HG03039 (cell line): ENCODE measurements around the gene HACD2.

Experiments used
- ATAC-seq: cut with Tn5 transposase; IDR thresholded peaks from one replicate; pipeline ENCODE4 v1.9.1; 2021; ENCODE audit warnings: mild to moderate bottlenecking, moderate library complexity; ENCODE audit not compliant: unreplicated experiment

HACD2 gene

GRCh38 chr3:123486460-123486859 is 98.4 kb downstream of the HACD2 start:
- no peak for ATAC-seq

DNA sequence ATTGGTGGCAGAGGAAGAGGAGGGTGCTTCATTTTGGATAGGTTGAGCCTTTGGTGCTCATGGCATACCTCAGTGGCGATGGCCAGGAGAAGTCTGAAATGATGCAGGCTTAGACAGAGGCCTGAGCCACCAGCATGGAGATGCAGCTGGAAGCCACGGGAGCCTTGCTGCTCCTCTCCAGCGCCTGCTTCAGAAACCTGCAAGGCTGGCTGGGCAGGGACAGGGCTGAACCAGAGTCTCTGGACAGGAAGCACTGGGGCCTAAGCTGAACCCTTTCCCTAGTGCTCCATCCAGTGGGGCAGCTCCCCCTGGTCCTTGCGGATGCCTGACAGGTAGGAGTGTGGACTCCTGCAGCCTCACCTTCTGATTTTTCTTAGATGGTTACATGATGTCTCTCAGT is 99.3 kb downstream of the HACD2 start:
- no peak for ATAC-seq

DNA sequence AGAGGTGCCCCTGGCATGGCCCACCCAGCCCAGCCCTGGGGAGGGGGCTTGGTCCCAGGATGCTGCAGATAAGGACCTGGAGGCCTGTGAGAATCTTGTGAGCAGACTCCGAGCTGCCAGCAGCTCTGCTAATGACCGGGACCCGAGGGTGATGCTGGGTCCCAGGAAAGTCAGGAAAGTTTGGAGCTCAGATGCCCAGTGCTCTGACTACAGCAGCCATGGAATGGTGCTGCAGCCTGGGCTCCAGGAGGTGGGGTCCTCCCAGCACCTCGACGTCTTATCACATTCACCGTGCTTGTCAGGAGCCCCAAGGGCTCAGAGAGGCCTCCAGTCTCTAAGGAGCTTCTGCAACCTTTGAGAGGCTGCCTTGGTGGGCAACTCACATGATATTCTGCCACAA is 101.7 kb downstream of the HACD2 start:
- no peak for ATAC-seq

DNA sequence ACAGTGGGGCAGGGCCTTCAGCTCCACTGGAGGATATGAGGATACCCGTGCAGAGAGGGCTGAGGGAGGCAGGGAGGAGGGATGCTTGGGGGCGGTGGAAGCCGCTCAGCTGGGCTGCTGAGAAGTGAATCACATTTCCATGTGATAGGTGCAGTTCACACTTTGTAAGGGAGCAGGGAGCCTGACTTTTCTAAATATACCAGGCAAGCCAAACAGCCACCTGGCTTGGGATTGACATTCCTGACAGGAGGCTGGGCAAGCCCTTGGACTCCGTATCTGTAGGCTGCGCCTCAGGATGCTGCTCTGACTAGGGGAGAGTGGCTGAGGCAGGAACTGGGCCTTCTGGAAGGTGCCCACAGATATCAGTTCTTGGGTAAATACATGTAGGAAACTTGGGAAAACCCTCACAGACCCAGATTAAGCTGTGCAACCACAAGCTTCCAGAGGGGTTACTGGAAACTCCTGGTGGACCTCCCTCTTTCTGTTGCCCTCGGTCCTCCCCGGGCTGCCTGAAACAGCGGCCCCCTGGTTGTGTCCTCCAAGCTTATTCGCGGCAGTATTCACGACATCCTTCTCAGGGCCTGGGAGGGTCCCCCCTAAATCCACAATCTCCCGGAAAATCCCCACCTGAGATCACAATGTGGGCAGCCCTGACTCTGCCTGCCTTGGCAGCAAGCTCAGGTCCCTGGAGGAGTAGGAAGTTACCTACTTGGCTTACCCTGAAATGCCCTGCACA is 103.0 kb downstream of the HACD2 start:
- no peak for ATAC-seq

DNA sequence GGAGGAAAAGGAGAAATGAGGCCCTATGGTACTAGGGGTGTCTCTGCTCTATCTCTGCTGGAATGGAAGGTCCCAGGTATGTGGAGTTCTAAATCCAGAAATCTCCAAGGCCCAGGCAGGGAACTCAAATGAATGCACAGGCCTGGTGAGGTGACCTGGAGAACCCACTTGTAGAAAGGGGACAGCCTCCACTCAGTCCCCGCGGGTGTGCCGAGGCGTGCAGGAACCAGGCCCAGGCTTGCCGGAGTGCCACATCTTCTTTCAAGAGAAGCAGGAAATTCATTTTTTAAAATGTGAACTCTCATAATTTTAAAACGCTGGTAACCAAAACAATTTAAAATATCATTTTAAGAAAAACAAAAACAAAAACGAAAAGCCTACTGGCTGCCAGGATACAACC is 103.8 kb downstream of the HACD2 start:
- ATAC-seq, result no peak

- ATAC-seq, result no peak
Measured at GRCh38 chr3:123480428-123480827, 104.4 kb downstream of the HACD2 start.

DNA sequence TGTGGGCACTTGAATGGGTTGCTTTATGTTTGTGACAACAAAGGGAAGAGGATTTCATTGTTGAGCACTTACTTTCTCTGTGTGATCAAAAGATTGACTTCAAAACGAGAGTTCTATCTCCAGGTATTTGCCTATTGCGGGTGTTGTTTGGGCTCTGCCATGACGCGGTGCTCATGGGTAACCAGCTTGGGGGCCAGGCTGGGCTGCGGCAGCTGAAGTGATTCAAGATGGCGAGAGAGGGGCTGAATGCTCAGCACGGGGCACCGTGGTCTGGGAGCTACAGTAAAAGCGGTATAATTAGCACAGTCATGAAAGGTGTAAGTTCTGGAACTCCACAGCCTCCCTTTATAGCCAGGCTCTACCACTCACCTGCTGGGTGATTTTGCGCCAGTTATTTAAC is 105.0 kb downstream of the HACD2 start:
- ATAC-seq, result no peak

DNA sequence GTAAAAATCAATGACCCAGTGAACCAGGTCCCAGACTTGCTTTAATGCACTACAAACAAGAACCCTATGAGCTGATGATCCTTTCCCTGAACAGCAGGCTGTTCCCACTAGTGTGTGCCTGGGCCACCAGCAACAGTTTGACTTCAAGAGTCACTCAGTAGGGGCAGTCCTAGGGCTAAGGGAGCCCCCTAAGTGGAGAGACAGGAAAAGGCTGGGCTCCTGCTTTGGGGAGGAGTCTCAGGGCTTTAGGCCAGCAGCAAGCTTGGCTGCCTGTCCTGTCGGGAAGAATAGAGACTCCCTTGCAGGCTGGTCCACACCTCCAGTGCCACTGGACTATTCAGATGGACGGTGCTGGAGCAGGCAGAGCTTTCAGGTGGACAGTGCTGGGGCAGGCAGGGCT is 106.5 kb downstream of the HACD2 start:
- no peak for ATAC-seq

DNA sequence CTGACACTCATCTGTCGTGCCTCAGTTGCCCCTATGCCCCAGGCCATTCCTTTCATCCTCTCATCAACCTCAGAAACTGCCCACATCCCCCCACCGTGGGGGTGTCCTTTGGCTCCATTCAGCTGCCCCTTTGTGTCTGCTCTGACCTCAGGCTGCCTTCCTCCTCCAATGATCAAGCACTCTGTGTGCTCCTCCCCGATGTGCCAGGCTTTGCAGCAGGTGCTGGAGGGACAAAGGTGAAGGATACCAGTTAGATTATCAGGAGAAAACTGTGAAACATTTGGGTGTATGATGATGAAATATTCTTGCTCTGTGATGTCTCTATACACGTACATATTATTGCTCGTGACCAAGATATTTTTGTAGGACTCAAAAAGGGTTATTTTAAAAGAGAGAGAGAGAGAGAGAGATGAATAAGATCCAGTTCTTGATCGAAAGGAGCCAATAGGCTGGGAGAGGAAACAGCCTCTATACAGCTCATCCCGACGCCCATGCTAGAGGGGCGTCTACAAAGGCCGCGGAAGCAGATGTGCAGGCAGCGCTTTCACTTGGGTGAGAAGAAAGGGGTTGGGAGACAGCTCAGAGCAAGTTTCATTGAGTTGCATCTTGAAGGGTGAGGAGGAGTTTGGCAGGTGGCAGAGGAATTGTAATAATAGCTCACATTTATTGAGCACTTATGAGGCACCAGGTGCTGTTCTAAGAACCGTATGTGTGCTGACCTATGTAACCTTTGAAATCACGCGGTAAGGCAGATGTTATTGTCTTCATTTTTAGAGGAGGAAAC is 107.7 kb downstream of the HACD2 start:
- no peak for ATAC-seq

DNA sequence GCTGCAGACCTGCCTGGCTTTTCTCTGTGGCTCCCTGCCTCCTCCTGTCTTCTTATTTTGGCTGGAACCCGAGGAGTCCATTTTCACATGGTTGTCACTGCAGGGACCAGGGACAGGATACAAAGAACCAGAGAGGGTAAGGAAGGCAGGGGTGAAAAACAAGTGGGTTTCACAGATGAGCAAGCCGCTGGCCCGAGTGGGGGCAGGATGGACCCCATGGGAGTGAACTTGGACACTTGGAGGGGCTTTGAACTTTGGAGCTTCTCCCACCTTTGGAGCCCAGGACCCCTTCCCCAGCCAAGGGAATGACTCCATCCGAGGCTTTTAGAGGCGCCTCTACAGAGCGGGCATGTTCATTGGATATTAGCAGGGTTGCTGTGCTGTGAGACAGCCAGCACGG is 109.1 kb downstream of the HACD2 start:
- ATAC-seq, result no peak

DNA sequence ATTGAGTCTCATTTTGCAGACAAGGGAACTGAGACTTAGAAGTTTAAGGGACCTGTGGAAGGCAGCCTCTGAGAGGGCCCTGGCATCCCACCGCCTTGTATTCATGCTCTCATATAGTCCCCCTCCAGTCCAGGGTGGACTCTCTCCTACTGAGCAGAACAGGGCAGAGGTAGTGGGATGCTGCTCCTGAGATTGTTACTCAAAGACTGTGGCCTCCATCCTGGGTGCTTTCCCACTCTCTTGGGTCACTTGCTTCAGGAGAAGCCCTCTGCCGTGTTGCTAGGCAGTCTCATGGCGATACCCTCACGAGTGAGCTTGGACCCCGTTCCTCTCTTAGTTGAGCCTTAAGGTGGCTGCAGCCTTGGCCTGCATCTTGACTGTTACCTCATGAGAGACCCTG is 113.7 kb downstream of the HACD2 start:
- no peak for ATAC-seq

DNA sequence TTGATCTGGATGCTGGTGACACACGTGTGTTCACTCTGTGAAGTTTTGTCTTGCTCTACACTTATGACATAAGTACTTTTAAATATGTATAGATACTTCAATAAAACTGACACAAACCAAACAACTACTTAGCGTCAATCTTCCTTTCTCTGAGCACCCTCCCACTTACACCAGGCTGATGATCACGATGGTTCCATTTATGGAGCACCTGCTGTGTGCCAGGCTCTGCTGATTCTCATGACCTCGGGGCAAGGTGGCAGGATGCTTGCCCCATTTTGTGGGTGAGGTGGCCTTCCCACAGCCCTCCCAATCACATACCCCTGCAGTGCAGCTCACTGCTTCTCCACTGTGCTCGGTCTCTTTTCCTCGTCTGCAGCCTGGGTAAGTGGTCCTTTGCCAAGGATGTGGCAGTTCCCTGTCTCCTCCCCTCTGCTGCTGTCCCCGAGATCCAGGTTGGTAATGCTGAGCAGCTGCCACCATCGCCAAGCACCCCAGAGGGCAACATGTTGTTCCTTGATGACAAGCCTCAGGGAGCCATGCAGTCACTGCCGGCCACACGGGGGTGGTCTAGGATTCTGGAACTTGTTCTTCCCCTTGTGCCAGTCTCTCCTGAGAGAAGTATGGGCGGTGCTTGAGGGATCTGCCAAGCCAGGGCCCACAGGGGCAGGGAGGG is 115.4 kb downstream of the HACD2 start:
- ATAC-seq, result no peak

DNA sequence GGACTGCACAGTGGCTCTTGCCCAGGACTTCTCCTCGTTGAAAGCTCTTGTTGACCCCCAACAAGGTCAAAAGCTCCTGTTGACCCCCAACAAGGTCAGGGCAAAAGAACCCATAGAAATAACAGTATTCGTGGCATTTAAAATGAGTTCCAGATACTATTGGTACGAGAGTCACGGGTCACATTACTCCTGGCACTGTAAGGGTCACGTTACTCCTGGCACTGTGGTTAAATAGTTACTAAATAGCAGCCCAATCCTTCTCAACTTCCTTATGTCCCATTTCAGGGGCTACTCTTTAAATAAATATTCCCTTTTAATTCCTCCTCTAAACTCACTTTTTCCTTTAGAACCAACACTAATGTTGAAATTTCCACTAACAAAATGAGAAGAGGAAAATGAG is 117.8 kb downstream of the HACD2 start:
- ATAC-seq, result no peak

DNA sequence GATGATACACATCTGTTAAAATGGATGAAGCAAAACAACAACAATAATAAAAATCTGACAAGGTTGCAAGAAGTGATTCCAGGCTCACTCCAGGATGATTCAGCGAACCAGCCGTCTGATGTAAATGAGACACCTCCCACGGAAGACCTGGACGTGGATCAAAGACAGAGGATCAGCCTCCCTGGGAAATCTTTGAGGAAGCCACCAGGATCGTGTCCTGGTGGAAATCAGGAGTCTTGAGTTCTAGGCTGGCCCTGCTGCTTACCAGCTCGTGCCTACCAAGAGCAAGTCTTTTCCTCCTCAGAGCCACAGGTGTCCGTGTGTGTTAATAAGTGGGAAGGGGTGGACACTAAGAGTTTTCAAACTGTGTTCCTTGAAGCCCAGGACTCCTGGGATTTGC is 120.6 kb downstream of the HACD2 start:
- ATAC-seq, result no peak

GRCh38 chr3:123459862-123460261 is 125.0 kb downstream of the HACD2 start:
- ATAC-seq, result no peak

- ATAC-seq, result no peak
Measured at GRCh38 chr3:123458255-123458654, 126.6 kb downstream of the HACD2 start.

DNA sequence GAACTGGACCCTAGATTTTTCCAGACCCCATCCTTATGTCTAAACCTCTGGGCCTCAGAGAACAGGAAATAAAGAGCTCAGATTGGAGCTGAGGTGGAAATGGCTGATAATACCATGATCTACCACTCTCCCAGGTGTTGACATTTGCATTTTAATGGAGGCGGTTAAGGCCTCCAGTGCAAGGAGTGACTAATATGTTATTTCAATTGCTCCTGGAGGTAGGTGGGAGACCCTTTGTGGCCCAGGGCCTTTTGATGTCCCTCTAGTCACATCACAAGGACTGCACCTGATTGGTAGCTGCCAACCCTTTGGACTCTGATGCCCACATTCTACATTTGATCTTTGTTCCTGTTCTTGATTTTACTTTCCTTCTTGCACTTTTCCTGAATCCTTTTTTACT is 127.0 kb downstream of the HACD2 start:
- no peak for ATAC-seq

GRCh38 chr3:123453675-123454074 is 131.2 kb downstream of the HACD2 start:
- ATAC-seq, result no peak

- ATAC-seq, result no peak
Measured at GRCh38 chr3:123451186-123451585, 133.7 kb downstream of the HACD2 start.

- no peak for ATAC-seq
Measured at GRCh38 chr3:123449997-123450604, 134.8 kb downstream of the HACD2 start.
